ENCODE data around the gene CREM.

- TF ChIP-seq POLR2AphosphoS5 (IDR thresholded peaks at IDR 0.05; ENCODE audit: low read depth) (no peak), CTCF (conservative IDR thresholded peaks at IDR 0.05; ENCODE audit: low read depth in 2 of 2) (peak; percentile 89 to 97), ETS1 (IDR thresholded peaks at IDR 0.05) (no peak), EZH2phosphoT487 (IDR thresholded peaks at IDR 0.05; ENCODE audit: unreplicated experiment) (no peak), EZH2 (IDR thresholded peaks at IDR 0.05; ENCODE audit: low read depth, unreplicated experiment) (no peak), REST (IDR thresholded peaks at IDR 0.05; ENCODE audit: unreplicated experiment) (no peak), ZNF331 (CRISPR knock-in tag; IDR thresholded peaks at IDR 0.05; ENCODE audit: low read depth) (no peak), CREB1 (CRISPR knock-in tag; IDR thresholded peaks at IDR 0.05; ENCODE audit: low read depth) (no peak), ZNF114 (CRISPR knock-in tag; IDR thresholded peaks at IDR 0.05) (no peak), JUNB (IDR thresholded peaks at IDR 0.05; ENCODE audit: unreplicated experiment) (no peak)
These were observed 91.8 kb downstream of the CREM start for GRCh38 chr10:35218339-35218955.

Data from GM23338 (cell line).